CD4-positive, alpha-beta T cell treated with Interleukin-6 at 100 ng/mL for 8 hours (primary cell): ENCODE measurements around the gene LPCAT3.
"Not testable (repeated sequence)": the region's sequence is repeated elsewhere in the genome, so short reads cannot be mapped to it uniquely, and the experiment has no call there.

Source experiments
- DNase-seq: peaks from one replicate; pipeline ENCODE4 v3.0.0-alpha.2; 2020; ENCODE audit warnings: mixed read lengths, low spot score

LPCAT3 gene

GRCh38 chr12:7018350-7019042 is at the start of gene LPCAT3:
Gene LPCAT3, minus strand, starts transcription at chr12:7018476. Its CDS starts 52 bp downstream, at chr12:7018424.
- peak; percentile 97 for DNase-seq

- DNase-seq: no peak
Observed at GRCh38 chr12:7067096-7067495, 48.8 kb upstream of the LPCAT3 start.

GRCh38 chr12:7066596-7066995 is 48.3 kb upstream of the LPCAT3 start:
- no peak for DNase-seq

GRCh38 chr12:7065073-7065623 is 46.9 kb upstream of the LPCAT3 start:
- DNase-seq: no peak

GRCh38 chr12:7064516-7064915 is 46.2 kb upstream of the LPCAT3 start:
- no peak for DNase-seq

GRCh38 chr12:7061596-7061995 is 43.3 kb upstream of the LPCAT3 start:
- DNase-seq: no peak

- DNase-seq: no peak
Observed at GRCh38 chr12:7061138-7061537, 42.9 kb upstream of the LPCAT3 start.

GRCh38 chr12:7060353-7060954 is 42.2 kb upstream of the LPCAT3 start, which contains the start of gene C1S:
Gene C1S, plus strand, starts transcription at chr12:7060718. Its CDS starts 1,195 bp downstream, at chr12:7061913.
- DNase-seq: no peak

- no peak for DNase-seq
Observed at GRCh38 chr12:7059780-7060179, 41.5 kb upstream of the LPCAT3 start.

GRCh38 chr12:7058850-7059395 is 40.6 kb upstream of the LPCAT3 start:
- no peak for DNase-seq

GRCh38 chr12:7058163-7058845 is 40.0 kb upstream of the LPCAT3 start:
- no peak for DNase-seq

GRCh38 chr12:7055736-7056135 is 37.5 kb upstream of the LPCAT3 start:
- not testable (repeated sequence) for DNase-seq

- no peak for DNase-seq
Observed at GRCh38 chr12:7054925-7055324, 36.6 kb upstream of the LPCAT3 start.

GRCh38 chr12:7049973-7050372 is 31.7 kb upstream of the LPCAT3 start:
- not testable (repeated sequence) for DNase-seq

GRCh38 chr12:7049445-7049951 is 31.2 kb upstream of the LPCAT3 start:
- not testable (repeated sequence) for DNase-seq

GRCh38 chr12:7047306-7047705 is 29.0 kb upstream of the LPCAT3 start:
- no peak for DNase-seq

GRCh38 chr12:7046383-7047105 is 28.3 kb upstream of the LPCAT3 start:
- DNase-seq: no peak

- DNase-seq: no peak
Observed at GRCh38 chr12:7045913-7046312, 27.6 kb upstream of the LPCAT3 start.

GRCh38 chr12:7042842-7043241 is 24.6 kb upstream of the LPCAT3 start:
- no peak for DNase-seq

- no peak for DNase-seq
Observed at GRCh38 chr12:7039403-7039802, 21.1 kb upstream of the LPCAT3 start.

- no peak for DNase-seq
Observed at GRCh38 chr12:7038591-7038990, 20.3 kb upstream of the LPCAT3 start.

GRCh38 chr12:7037411-7037810 is 19.1 kb upstream of the LPCAT3 start:
- DNase-seq: not testable (repeated sequence)
